Trophoblast cell (in vitro differentiated cells and primary cell): ENCODE data around the gene HIBADH.

Experiments used
- DNase-seq, 2 donors: peaks; one replicate each; pipeline ENCODE4 v3.0.0-alpha.2; 2016
- H2AFZ ChIP-seq: 2 replicates; pipeline ENCODE4 v1.6.1; 2013; ENCODE audit warnings: low read length, moderate library complexity, mild to moderate bottlenecking; ENCODE audit not compliant: insufficient read depth, poor library complexity
- H2AK5ac ChIP-seq: 2 replicates; pipeline ENCODE4 v1.6.1; 2013; ENCODE audit warnings: mild to moderate bottlenecking, low read length
- H2BK120ac ChIP-seq: 2 replicates; pipeline ENCODE4 v1.6.1; 2013; ENCODE audit warnings: low read length, mild to moderate bottlenecking, moderate library complexity; ENCODE audit not compliant: insufficient read depth, poor library complexity
- H2BK12ac ChIP-seq: 2 replicates; pipeline ENCODE4 v1.6.1; 2013; ENCODE audit warnings: mild to moderate bottlenecking, low read length, moderate library complexity
- H2BK5ac ChIP-seq: 2 replicates; pipeline ENCODE4 v1.6.1; 2013; ENCODE audit warnings: low read length, low read depth, moderate library complexity, mild to moderate bottlenecking; ENCODE audit not compliant: poor library complexity
- H3K14ac ChIP-seq: 2 replicates; pipeline ENCODE4 v1.6.1; 2013; ENCODE audit warnings: mild to moderate bottlenecking, low read length
- H3K18ac ChIP-seq: 2 replicates; pipeline ENCODE4 v1.6.1; 2013; ENCODE audit warnings: mild to moderate bottlenecking, low read length
- H3K23ac ChIP-seq: 2 replicates; pipeline ENCODE4 v1.6.1; 2013; ENCODE audit warnings: low read length
- H3K27ac ChIP-seq: 2 replicates; pipeline ENCODE4 v1.5.1; 2013; ENCODE audit warnings: low read depth, mild to moderate bottlenecking, inconsistent platforms, low read length, moderate library complexity
- H3K27me3 ChIP-seq: 2 replicates; pipeline ENCODE4 v1.6.1; 2013; ENCODE audit warnings: inconsistent platforms, mild to moderate bottlenecking, low read length, moderate library complexity; ENCODE audit not compliant: insufficient read depth
- H3K36me3 ChIP-seq, 2 experiments: 1 replicate in 1 of 2; 2 replicates in 1 of 2; pipeline ENCODE4 v1.6.1; 2013; ENCODE audit warnings: low read length in 2 of 2, mild to moderate bottlenecking in 2 of 2, moderate library complexity in 1 of 2; ENCODE audit not compliant: insufficient read depth in 2 of 2, control insufficient read depth in 1 of 2
- H3K4ac ChIP-seq: 2 replicates; pipeline ENCODE4 v1.6.1; 2013; ENCODE audit warnings: low read depth, mild to moderate bottlenecking, low read length, moderate library complexity
- H3K4me1 ChIP-seq, 2 experiments: 1 replicate in 1 of 2; 2 replicates in 1 of 2; pipeline ENCODE4 v1.6.1; 2013; ENCODE audit warnings: low read length in 2 of 2, mild to moderate bottlenecking in 2 of 2, moderate library complexity in 1 of 2; ENCODE audit not compliant: insufficient read depth in 2 of 2, control insufficient read depth in 1 of 2
- H3K4me2 ChIP-seq: 2 replicates; pipeline ENCODE4 v1.6.1; 2013; ENCODE audit warnings: inconsistent platforms, mild to moderate bottlenecking, low read length, moderate library complexity
- H3K4me3 ChIP-seq: 2 replicates; pipeline ENCODE4 v1.5.1; 2013; ENCODE audit warnings: mild to moderate bottlenecking, low read depth, low read length, inconsistent platforms
- H3K79me1 ChIP-seq: one replicate; pipeline ENCODE4 v1.6.1; 2013; ENCODE audit warnings: low read length
- H3K79me2 ChIP-seq: 2 replicates; pipeline ENCODE4 v1.6.1; 2013; ENCODE audit warnings: low read length, mild to moderate bottlenecking; ENCODE audit not compliant: control insufficient read depth, insufficient read depth, poor library complexity
- H3K9ac ChIP-seq: 2 replicates; pipeline ENCODE4 v1.6.1; 2013; ENCODE audit warnings: mild to moderate bottlenecking, low read length
- H3K9me3 ChIP-seq: 2 replicates; pipeline ENCODE4 v1.6.1; 2013; ENCODE audit warnings: low read depth, mild to moderate bottlenecking, control low read depth, inconsistent platforms, low read length; ENCODE audit not compliant: insufficient read depth
- H4K12ac ChIP-seq: 2 replicates; pipeline ENCODE4 v1.6.1; 2013; ENCODE audit warnings: low read depth, mild to moderate bottlenecking, low read length, moderate library complexity
- H4K8ac ChIP-seq: 2 replicates; pipeline ENCODE4 v1.6.1; 2013; ENCODE audit warnings: low read depth, mild to moderate bottlenecking, low read length, moderate library complexity
- H4K91ac ChIP-seq: one replicate; pipeline ENCODE4 v1.6.1; 2013; ENCODE audit warnings: low read depth, mild to moderate bottlenecking, low read length, moderate library complexity
- WGBS: extraction: QIAGEN DNeasy Blood & Tissue Kit; methylation state at CpG from one replicate; pipeline ENCODE4 v1.1.7; 2013; ENCODE audit warnings: missing lambda C conversion rate; ENCODE audit not compliant: insufficient read length, insufficient coverage; ENCODE audit errors: extremely low coverage; 5-methylcytosine and 5-hydroxymethylcytosine counted together

HIBADH gene

GRCh38 chr7:27535795-27536194 is 126.9 kb downstream of the HIBADH start:
- H2AFZ ChIP-seq: no peak overlapping the region
- no peaks in the 10 kb centered on the region for H3K9me3 ChIP-seq
- no peak overlapping the region for H3K9ac ChIP-seq
- no peak overlapping the region for H2AK5ac ChIP-seq
- H3K79me1 ChIP-seq: no peaks in the 10 kb centered on the region
- no peaks in the 10 kb centered on the region for H3K4me1 ChIP-seq
- no peak overlapping the region for H3K4ac ChIP-seq
- no peak overlapping the region for H4K91ac ChIP-seq
- H2BK12ac ChIP-seq: no peak overlapping the region
- H4K8ac ChIP-seq: no peak overlapping the region
- H3K79me2 ChIP-seq: no peaks in the 10 kb centered on the region
- no peak overlapping the region for H3K14ac ChIP-seq
- H3K27ac ChIP-seq: no peak overlapping the region
- H3K36me3 ChIP-seq: peaks cover 0 to 3% of the 10 kb centered on the region in 2 experiments
- no peak overlapping the region for H3K4me3 ChIP-seq
- H3K23ac ChIP-seq: no peak overlapping the region
- no peak overlapping the region for H3K18ac ChIP-seq
- DNase-seq: no peak
- H4K12ac ChIP-seq: no peak overlapping the region
- no peak overlapping the region for H2BK5ac ChIP-seq
- no peak overlapping the region for H3K4me2 ChIP-seq
- H2BK120ac ChIP-seq: no peak overlapping the region
- WGBS: no CpG with 5 or more reads among the region's 4 CpGs
- H3K27me3 ChIP-seq: no peaks in the 10 kb centered on the region

- Histone ChIP-seq H3K9me3 (no peaks in the 10 kb centered on the region), H3K14ac (no peak overlapping the region), H3K18ac (no peak overlapping the region), H2BK5ac (no peak overlapping the region), H3K23ac (no peak overlapping the region), H3K27ac (no peak overlapping the region), H2BK120ac (no peak overlapping the region), H2AFZ (no peak overlapping the region), H2AK5ac (no peak overlapping the region), H3K27me3 (no peaks in the 10 kb centered on the region), H4K8ac (no peak overlapping the region), H2BK12ac (no peak overlapping the region), H3K79me1 (no peaks in the 10 kb centered on the region), H3K36me3 (peaks cover 0 to 2% of the 10 kb centered on the region in 2 experiments), H4K91ac (no peak overlapping the region), H4K12ac (no peak overlapping the region), H3K4me1 (no peaks in the 10 kb centered on the region), H3K4me2 (no peak overlapping the region), H3K4ac (no peak overlapping the region), H3K9ac (no peak overlapping the region), H3K4me3 (no peak overlapping the region), H3K79me2 (no peaks in the 10 kb centered on the region)
- WGBS: no CpG with 5 or more reads among the region's 6 CpGs
- DNase-seq: no peak
These were observed 129.0 kb downstream of the HIBADH start for GRCh38 chr7:27533652-27534081.

GRCh38 chr7:27532314-27532713 is 130.4 kb downstream of the HIBADH start:
- no peak overlapping the region for H3K23ac ChIP-seq
- no peaks in the 10 kb centered on the region for H3K9me3 ChIP-seq
- H3K27ac ChIP-seq: no peak overlapping the region
- WGBS: no CpG with 5 or more reads among the region's 1 CpG
- H3K4ac ChIP-seq: no peak overlapping the region
- peaks cover 0 to 2% of the 10 kb centered on the region in 2 experiments for H3K36me3 ChIP-seq
- no peaks in the 10 kb centered on the region for H3K79me1 ChIP-seq
- H3K14ac ChIP-seq: no peak overlapping the region
- H3K18ac ChIP-seq: no peak overlapping the region
- H4K12ac ChIP-seq: no peak overlapping the region
- no peak overlapping the region for H4K8ac ChIP-seq
- no peak overlapping the region for H2AFZ ChIP-seq
- H2BK120ac ChIP-seq: no peak overlapping the region
- H3K4me3 ChIP-seq: no peak overlapping the region
- H4K91ac ChIP-seq: no peak overlapping the region
- H3K4me1 ChIP-seq: no peaks in the 10 kb centered on the region
- no peak overlapping the region for H3K4me2 ChIP-seq
- no peaks in the 10 kb centered on the region for H3K79me2 ChIP-seq
- no peak overlapping the region for H2AK5ac ChIP-seq
- H2BK12ac ChIP-seq: no peak overlapping the region
- DNase-seq: no peak
- H3K9ac ChIP-seq: no peak overlapping the region
- H3K27me3 ChIP-seq: no peaks in the 10 kb centered on the region
- H2BK5ac ChIP-seq: no peak overlapping the region

GRCh38 chr7:27527348-27527714 is 135.4 kb downstream of the HIBADH start:
- H3K14ac ChIP-seq: no peak overlapping the region
- no peak overlapping the region for H3K27ac ChIP-seq
- no peaks in the 10 kb centered on the region for H3K27me3 ChIP-seq
- H4K12ac ChIP-seq: no peak overlapping the region
- H2AFZ ChIP-seq: no peak overlapping the region
- H3K4me1 ChIP-seq: peaks cover 0 to 3% of the 10 kb centered on the region in 2 experiments
- no peaks in the 10 kb centered on the region for H3K79me1 ChIP-seq
- no peak overlapping the region for H3K4me2 ChIP-seq
- no peak overlapping the region for H4K91ac ChIP-seq
- no peak overlapping the region for H4K8ac ChIP-seq
- no peak for DNase-seq
- H3K18ac ChIP-seq: no peak overlapping the region
- H3K4ac ChIP-seq: no peak overlapping the region
- no peak overlapping the region for H3K4me3 ChIP-seq
- no peaks in the 10 kb centered on the region for H3K79me2 ChIP-seq
- no peak overlapping the region for H2BK12ac ChIP-seq
- no CpG with 5 or more reads among the region's 2 CpGs for WGBS
- H3K9ac ChIP-seq: no peak overlapping the region
- H3K9me3 ChIP-seq: no peaks in the 10 kb centered on the region
- H3K23ac ChIP-seq: no peak overlapping the region
- H2BK5ac ChIP-seq: no peak overlapping the region
- H2AK5ac ChIP-seq: no peak overlapping the region
- H3K36me3 ChIP-seq: peaks cover 0 to 2% of the 10 kb centered on the region in 2 experiments
- H2BK120ac ChIP-seq: no peak overlapping the region
